Neural cell (in vitro differentiated cells): ENCODE results near the gene USP28. TPM values are rescaled to one million over a fixed set of nuclear protein-coding genes. Genes with fewer than 3 reads are reported as not detected.

Source experiments
- H2AFZ ChIP-seq: fragments of 200-600, 300-800 bp; sonication (generic), shearing (Covaris generic); 2 replicates; pipeline ENCODE4 v1.6.0; 2014; ENCODE audit warnings: low read depth, mild to moderate bottlenecking, antibody characterized with exemption, low read length, moderate library complexity
- H3F3A ChIP-seq: fragments of 200-600 bp; shearing (Covaris generic); 2 replicates; pipeline ENCODE4 v1.6.1; 2016; ENCODE audit warnings: mild to moderate bottlenecking, moderate library complexity, mixed read lengths, antibody characterized with exemption, low read length; ENCODE audit not compliant: insufficient read depth, poor library complexity, severe bottlenecking
- H3K27ac ChIP-seq: fragments of 200-600, 300-800 bp; sonication (generic), shearing (Covaris generic); 2 replicates; pipeline ENCODE4 v1.5.1; 2014; ENCODE audit warnings: mild to moderate bottlenecking, low read length, moderate library complexity
- H3K27me3 ChIP-seq: fragments of 300-800, 200-600 bp; sonication (generic), shearing (Covaris generic); 2 replicates; pipeline ENCODE4 v1.6.0; 2014; ENCODE audit warnings: mild to moderate bottlenecking, low read depth, low read length, moderate library complexity; ENCODE audit not compliant: insufficient read depth
- H3K36me3 ChIP-seq: fragments of 300-800, 200-600 bp; sonication (generic), shearing (Covaris generic); 2 replicates; pipeline ENCODE4 v1.5.1; 2014; ENCODE audit warnings: mild to moderate bottlenecking, antibody characterized with exemption, low read length, moderate library complexity; ENCODE audit not compliant: insufficient read depth
- H3K4me2 ChIP-seq: fragments of 300-800, 200-600 bp; sonication (generic), shearing (Covaris generic); 2 replicates; pipeline ENCODE4 v1.6.0; 2014; ENCODE audit warnings: mild to moderate bottlenecking, low read length
- H3K4me3 ChIP-seq: fragments of 300-800, 200-600 bp; sonication (generic), shearing (Covaris generic); 2 replicates; pipeline ENCODE4 v1.5.1; 2014; ENCODE audit warnings: mild to moderate bottlenecking, low read length, moderate library complexity
- H3K79me2 ChIP-seq: fragments of 200-600 bp; shearing (Covaris generic); replicated peaks from 2 replicates; pipeline ENCODE4 v1.6.0; 2014; ENCODE audit warnings: mild to moderate bottlenecking, low read length, moderate library complexity; ENCODE audit not compliant: insufficient read depth
- H3K9ac ChIP-seq: fragments of 300-800, 200-600 bp; sonication (generic), shearing (Covaris generic); 2 replicates; pipeline ENCODE4 v1.6.1; 2016; ENCODE audit warnings: mild to moderate bottlenecking, low read length, mixed read lengths
- H3K9me2 ChIP-seq: fragments of 200-600 bp; shearing (Covaris generic); 2 replicates; pipeline ENCODE4 v1.6.1; 2016; ENCODE audit warnings: mild to moderate bottlenecking, low read length, mixed read lengths; ENCODE audit not compliant: insufficient read depth
- H3K9me3 ChIP-seq: fragments of 200-600, 300-800 bp; sonication (generic), shearing (Covaris generic); 2 replicates; pipeline ENCODE4 v1.6.1; 2016; ENCODE audit warnings: mild to moderate bottlenecking, mixed run types, low read length, moderate library complexity, mixed read lengths
- H4K20me1 ChIP-seq: fragments of 200-600 bp; shearing (Covaris generic); 2 replicates; pipeline ENCODE4 v1.6.1; 2016; ENCODE audit warnings: mild to moderate bottlenecking, mixed run types; ENCODE audit not compliant: insufficient read depth
- EP300 ChIP-seq: fragments of 450-650 bp; conservative IDR thresholded peaks from 2 replicates; pipeline ENCODE4 v1.6.1; 2014; ENCODE audit warnings: antibody characterized with exemption, mild to moderate bottlenecking, moderate library complexity; ENCODE audit not compliant: poor library complexity, severe bottlenecking
- EZH2 ChIP-seq: fragments of 200-600, 300-800 bp; shearing (Covaris generic), sonication (generic); IDR thresholded peaks from 2 replicates; pipeline ENCODE4 v1.6.1; 2014; ENCODE audit warnings: antibody characterized with exemption, low read length, borderline replicate concordance, mild to moderate bottlenecking; ENCODE audit not compliant: insufficient read depth, poor library complexity, severe bottlenecking
- MXI1 ChIP-seq: fragments of 450-650 bp; conservative IDR thresholded peaks from 2 replicates; pipeline ENCODE4 v1.6.1; 2014; ENCODE audit warnings: antibody characterized with exemption, mild to moderate bottlenecking; ENCODE audit not compliant: poor library complexity, severe bottlenecking
- POLR2AphosphoS5 ChIP-seq: IDR thresholded peaks from 2 replicates; pipeline ENCODE4 v1.6.1; 2012
- RAD21 ChIP-seq: fragments of 450-650 bp; conservative IDR thresholded peaks from 2 replicates; pipeline ENCODE4 v1.6.1; 2014; ENCODE audit warnings: antibody characterized with exemption, mild to moderate bottlenecking, moderate library complexity
- SMC3 ChIP-seq: fragments of 450-650 bp; conservative IDR thresholded peaks from 2 replicates; pipeline ENCODE4 v1.6.1; 2014; ENCODE audit warnings: antibody characterized with exemption, mild to moderate bottlenecking, moderate library complexity; ENCODE audit not compliant: poor library complexity
- TAF1 ChIP-seq: IDR thresholded peaks from 2 replicates; pipeline ENCODE4 v1.6.1; 2012; ENCODE audit warnings: low read depth
- polyA plus RNA-seq: library from polyadenylated mRNA; depleted of rRNA; stranded (reverse); fragments of >200 nt; gene quantifications from 2 replicates; pipeline ENCODE4 v1.2.3, GENCODE V29; 2014
- TF ChIP-seq, protein P1 (sequence below): fragments of 450-650 bp; IDR thresholded peaks from 2 replicates; pipeline ENCODE4 v1.5.1; 2014; ENCODE audit warnings: antibody characterized with exemption, mild to moderate bottlenecking, moderate library complexity; ENCODE audit not compliant: poor library complexity, severe bottlenecking
- TF ChIP-seq, protein P2 (sequence below): IDR thresholded peaks from 2 replicates; pipeline ENCODE4 v1.6.1; 2012; ENCODE audit warnings: borderline replicate concordance

The USP28 gene
- polyA plus RNA-seq, 1 donor from 2014 or later, result 16.0 TPM

DNA sequence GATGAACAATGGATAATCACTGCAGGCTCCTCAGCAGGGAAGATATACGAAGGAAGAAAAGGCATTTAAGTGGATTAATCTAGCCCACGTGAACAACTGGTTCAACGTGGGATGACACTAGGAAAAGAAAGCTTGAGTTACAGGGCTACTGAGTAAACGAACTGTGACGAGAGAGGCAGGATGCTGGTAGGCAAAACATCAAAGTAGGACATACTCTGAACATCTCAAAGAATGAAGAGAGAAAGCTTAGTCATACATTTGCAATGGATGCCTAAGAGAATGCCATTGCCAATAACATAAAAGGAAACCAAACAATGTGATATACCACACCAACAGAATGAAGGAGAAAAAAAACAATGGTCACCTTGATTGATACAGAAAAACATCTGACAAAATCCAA lies 12.9 kb downstream of the USP28 start:
- Histone ChIP-seq H3K36me3 (no peaks in the 10 kb centered on the region), H3K4me2 (no peak overlapping the region), H3K9me2 (no peaks in the 10 kb centered on the region), H2AFZ (no peak overlapping the region), H3K27ac (no peak overlapping the region), H3K4me3 (no peak overlapping the region), H3K9ac (no peak overlapping the region), H3K79me2 (peaks cover 7% of the 10 kb centered on the region), H3K27me3 (no peaks in the 10 kb centered on the region), H3K9me3 (no peaks in the 10 kb centered on the region), H4K20me1 (no peaks in the 10 kb centered on the region), H3F3A (no peaks in the 10 kb centered on the region)
- no peak for TF ChIP-seq RAD21

DNA sequence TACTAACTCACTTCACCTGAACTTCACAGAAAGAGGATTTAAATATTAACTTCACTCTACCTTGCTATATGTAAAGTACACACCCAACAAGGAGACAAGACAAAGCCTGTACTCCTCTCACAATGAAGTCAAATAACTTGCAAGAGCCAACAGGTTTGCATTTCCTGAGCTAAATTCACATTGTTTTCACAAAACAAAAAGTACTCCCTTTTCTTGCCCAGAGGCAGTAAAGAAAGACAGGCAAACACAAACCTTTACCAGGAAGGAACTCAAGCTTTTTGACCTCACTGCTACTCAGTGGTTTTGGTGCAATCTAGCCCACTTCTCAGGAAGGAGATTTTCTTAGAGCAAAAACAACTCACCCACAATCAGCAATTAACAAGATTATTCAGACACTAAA lies 15.7 kb downstream of the USP28 start:
- H3K79me2 ChIP-seq, result peaks cover 7% of the 10 kb centered on the region
- no peaks in the 10 kb centered on the region for H3K9me2 ChIP-seq
- no peak overlapping the region for H3K27ac ChIP-seq
- H4K20me1 ChIP-seq, result no peaks in the 10 kb centered on the region
- no peaks in the 10 kb centered on the region for H3F3A ChIP-seq
- H2AFZ ChIP-seq, result no peak overlapping the region
- no peak overlapping the region for H3K4me2 ChIP-seq
- no peak overlapping the region for H3K9ac ChIP-seq
- H3K36me3 ChIP-seq, result no peaks in the 10 kb centered on the region
- no peaks in the 10 kb centered on the region for H3K27me3 ChIP-seq
- no peak overlapping the region for H3K4me3 ChIP-seq
- TF ChIP-seq MXI1 (no peak), RAD21 (no peak), TAF1 (no peak), SMC3 (no peak), EZH2 (no peak), EP300 (no peak), POLR2AphosphoS5 (no peak)
- TF ChIP-seq, protein P1, sequence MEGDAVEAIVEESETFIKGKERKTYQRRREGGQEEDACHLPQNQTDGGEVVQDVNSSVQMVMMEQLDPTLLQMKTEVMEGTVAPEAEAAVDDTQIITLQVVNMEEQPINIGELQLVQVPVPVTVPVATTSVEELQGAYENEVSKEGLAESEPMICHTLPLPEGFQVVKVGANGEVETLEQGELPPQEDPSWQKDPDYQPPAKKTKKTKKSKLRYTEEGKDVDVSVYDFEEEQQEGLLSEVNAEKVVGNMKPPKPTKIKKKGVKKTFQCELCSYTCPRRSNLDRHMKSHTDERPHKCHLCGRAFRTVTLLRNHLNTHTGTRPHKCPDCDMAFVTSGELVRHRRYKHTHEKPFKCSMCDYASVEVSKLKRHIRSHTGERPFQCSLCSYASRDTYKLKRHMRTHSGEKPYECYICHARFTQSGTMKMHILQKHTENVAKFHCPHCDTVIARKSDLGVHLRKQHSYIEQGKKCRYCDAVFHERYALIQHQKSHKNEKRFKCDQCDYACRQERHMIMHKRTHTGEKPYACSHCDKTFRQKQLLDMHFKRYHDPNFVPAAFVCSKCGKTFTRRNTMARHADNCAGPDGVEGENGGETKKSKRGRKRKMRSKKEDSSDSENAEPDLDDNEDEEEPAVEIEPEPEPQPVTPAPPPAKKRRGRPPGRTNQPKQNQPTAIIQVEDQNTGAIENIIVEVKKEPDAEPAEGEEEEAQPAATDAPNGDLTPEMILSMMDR, result no peak
- TF ChIP-seq, protein P2, sequence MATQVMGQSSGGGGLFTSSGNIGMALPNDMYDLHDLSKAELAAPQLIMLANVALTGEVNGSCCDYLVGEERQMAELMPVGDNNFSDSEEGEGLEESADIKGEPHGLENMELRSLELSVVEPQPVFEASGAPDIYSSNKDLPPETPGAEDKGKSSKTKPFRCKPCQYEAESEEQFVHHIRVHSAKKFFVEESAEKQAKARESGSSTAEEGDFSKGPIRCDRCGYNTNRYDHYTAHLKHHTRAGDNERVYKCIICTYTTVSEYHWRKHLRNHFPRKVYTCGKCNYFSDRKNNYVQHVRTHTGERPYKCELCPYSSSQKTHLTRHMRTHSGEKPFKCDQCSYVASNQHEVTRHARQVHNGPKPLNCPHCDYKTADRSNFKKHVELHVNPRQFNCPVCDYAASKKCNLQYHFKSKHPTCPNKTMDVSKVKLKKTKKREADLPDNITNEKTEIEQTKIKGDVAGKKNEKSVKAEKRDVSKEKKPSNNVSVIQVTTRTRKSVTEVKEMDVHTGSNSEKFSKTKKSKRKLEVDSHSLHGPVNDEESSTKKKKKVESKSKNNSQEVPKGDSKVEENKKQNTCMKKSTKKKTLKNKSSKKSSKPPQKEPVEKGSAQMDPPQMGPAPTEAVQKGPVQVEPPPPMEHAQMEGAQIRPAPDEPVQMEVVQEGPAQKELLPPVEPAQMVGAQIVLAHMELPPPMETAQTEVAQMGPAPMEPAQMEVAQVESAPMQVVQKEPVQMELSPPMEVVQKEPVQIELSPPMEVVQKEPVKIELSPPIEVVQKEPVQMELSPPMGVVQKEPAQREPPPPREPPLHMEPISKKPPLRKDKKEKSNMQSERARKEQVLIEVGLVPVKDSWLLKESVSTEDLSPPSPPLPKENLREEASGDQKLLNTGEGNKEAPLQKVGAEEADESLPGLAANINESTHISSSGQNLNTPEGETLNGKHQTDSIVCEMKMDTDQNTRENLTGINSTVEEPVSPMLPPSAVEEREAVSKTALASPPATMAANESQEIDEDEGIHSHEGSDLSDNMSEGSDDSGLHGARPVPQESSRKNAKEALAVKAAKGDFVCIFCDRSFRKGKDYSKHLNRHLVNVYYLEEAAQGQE, result no peak
- H3K9me3 ChIP-seq, result no peaks in the 10 kb centered on the region
